Central memory CD8-positive, alpha-beta T cell (primary cell): ENCODE results near the gene ITPK1.

Source experiments
- ATAC-seq: fragments of 150-1000 bp; cut with Tn5 transposase; replicated peaks from 2 replicates; pipeline ENCODE4 v1.10.0; 2022; ENCODE audit warnings: mild to moderate bottlenecking, moderate FRiP score, moderate number of reproducible peaks; ENCODE audit not compliant: poor library complexity, severe bottlenecking; ENCODE audit errors: extremely low read depth
- DNase-seq, 2 donors: peaks; one replicate each; pipeline ENCODE4 v3.0.0; 2021; ENCODE audit warnings: low spot score in 2 of 2
- H3K27ac Mint-ChIP-seq: one replicate; pipeline ENCODE4 v1.8.0; 2022; ENCODE audit warnings: low read depth, mild to moderate bottlenecking, moderate library complexity, mixed read lengths
- H3K27me3 Mint-ChIP-seq: one replicate; pipeline ENCODE4 v1.8.0; 2022; ENCODE audit warnings: mixed read lengths
- H3K36me3 Mint-ChIP-seq: one replicate; pipeline ENCODE4 v1.8.0; 2022; ENCODE audit warnings: mild to moderate bottlenecking, moderate library complexity, mixed read lengths; ENCODE audit not compliant: insufficient read depth
- H3K4me1 Mint-ChIP-seq: one replicate; pipeline ENCODE4 v1.8.0; 2022; ENCODE audit warnings: mixed read lengths
- H3K4me3 Mint-ChIP-seq: one replicate; pipeline ENCODE4 v1.8.0; 2022; ENCODE audit warnings: mild to moderate bottlenecking, moderate library complexity, mixed read lengths
- H3K9me3 Mint-ChIP-seq: one replicate; pipeline ENCODE4 v1.8.0; 2022; ENCODE audit warnings: mixed read lengths

Gene ITPK1

DNA sequence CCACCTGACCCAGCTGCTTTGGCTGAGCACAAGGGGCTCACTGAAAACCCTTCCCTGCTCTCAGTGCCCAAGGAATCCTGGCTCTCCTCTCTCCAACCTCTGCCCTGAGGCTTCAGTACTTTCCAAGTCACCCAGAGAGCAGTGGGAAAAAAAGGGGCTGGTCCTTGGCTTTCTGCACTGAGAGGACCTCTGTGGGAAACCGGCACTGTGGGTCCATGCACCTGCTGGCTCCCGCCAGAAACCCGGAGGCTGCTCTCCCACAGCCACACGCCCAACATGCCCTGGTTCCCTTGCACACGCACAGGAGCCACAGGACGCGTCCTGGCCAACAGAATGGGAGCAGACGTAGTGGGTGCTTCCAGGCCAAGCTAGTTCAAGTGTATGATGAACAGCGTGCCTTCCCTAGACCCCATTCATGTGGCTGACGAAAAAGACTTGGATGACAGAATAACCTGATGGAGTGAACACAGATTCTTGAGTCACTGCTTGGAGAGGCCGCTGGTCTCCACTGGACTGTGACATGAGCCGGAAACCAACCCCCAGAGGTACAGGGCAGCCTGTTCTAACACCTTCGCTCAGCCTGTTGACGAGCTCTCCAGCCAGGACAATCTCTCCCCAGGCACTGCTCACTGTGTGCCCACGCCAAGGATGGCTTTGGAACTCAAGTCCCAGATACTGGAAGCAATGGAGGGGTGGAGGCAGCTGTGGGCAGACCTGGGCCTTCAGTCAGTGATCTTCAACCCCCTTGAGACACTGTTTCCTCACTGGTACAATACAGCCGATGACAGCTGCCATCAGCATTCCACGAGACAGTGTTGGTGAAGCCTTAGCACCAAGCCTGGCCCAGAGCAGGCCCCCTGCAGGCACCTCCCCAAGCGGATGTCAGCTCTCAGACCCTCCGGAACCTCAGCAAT lies 87.7 kb downstream of the ITPK1 start:
- Mint-ChIP-seq H3K36me3 (no peaks in the 10 kb centered on the region), H3K27me3 (no peaks in the 10 kb centered on the region), H3K27ac (no peak overlapping the region), H3K9me3 (no peaks in the 10 kb centered on the region), H3K4me3 (no peak overlapping the region), H3K4me1 (peaks cover 36% of the 10 kb centered on the region)
- ATAC-seq, result no peak
- DNase-seq, result no peak

DNA sequence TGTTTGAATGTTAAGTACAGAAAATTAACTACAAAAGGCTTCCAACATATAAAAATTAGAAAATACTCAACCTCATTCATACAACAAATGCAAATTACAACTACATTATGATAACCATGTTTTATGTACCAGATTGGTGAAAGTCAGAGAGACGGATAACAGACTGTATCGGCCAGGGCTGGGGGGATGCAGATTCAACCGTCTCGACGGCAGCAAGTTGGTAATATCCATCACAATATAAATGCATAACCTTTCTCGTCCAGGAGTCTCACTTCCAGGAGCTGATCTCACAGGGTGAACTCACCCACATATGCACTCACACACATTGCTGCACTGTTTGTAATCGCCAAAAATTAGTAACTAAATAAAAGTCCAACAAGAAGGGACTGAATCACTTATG lies 89.4 kb downstream of the ITPK1 start:
- H3K4me1 Mint-ChIP-seq, result peaks cover 47% of the 10 kb centered on the region
- H3K27me3 Mint-ChIP-seq, result no peaks in the 10 kb centered on the region
- no peak overlapping the region for H3K27ac Mint-ChIP-seq
- H3K36me3 Mint-ChIP-seq, result peaks cover 2% of the 10 kb centered on the region
- H3K4me3 Mint-ChIP-seq, result no peak overlapping the region
- H3K9me3 Mint-ChIP-seq, result no peaks in the 10 kb centered on the region
- no peak for DNase-seq
- no peak for ATAC-seq

DNA sequence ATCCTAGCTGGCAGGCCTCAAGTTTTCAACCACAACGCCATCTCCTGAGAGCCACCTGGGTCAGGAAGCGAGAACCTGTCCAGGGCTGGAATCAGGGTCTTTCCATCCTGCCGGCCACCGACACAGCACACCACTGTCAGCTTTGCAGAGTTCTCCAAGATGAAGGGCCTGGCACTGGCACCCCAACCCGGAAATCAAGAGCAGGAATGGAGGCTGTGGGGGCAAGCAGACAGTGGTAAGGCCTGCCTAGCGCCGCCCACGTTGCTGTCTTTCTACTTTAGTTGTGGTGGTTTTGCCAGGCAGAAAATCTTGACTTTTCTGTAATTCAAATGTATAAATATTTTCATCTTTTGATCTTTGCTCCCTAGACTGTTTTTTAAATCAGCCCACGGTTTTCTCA lies 90.7 kb downstream of the ITPK1 start:
- Mint-ChIP-seq H3K4me3 (no peak overlapping the region), H3K9me3 (no peaks in the 10 kb centered on the region), H3K27ac (peak overlapping the region; percentile 7), H3K4me1 (peaks cover 43% of the 10 kb centered on the region), H3K27me3 (no peaks in the 10 kb centered on the region), H3K36me3 (peaks cover 2% of the 10 kb centered on the region)
- DNase-seq (no peak), ATAC-seq (no peak)

DNA sequence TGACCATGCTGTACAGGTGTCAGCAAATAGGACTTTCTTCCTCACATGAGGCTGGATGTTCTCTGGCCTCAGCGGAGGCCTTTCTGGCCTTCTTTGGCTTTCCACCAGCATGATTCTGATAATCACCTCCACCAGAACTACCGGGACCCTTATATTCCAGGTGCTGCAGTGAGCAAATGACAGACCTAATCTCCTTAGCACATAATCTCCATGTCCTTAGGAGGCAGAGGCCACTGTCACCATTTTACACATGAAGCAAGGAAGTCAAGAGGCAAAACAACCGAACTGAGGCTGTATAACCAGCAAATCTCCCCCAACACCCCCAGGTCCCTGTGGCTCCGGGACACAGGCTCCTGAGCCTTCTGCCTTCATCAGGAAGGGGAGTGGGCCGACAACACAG lies 91.2 kb downstream of the ITPK1 start:
- Mint-ChIP-seq H3K4me1 (peaks cover 42% of the 10 kb centered on the region), H3K36me3 (peaks cover 2% of the 10 kb centered on the region), H3K4me3 (no peak overlapping the region), H3K27me3 (no peaks in the 10 kb centered on the region), H3K27ac (no peak overlapping the region), H3K9me3 (no peaks in the 10 kb centered on the region)
- no peak for ATAC-seq
- DNase-seq, result no peak

DNA sequence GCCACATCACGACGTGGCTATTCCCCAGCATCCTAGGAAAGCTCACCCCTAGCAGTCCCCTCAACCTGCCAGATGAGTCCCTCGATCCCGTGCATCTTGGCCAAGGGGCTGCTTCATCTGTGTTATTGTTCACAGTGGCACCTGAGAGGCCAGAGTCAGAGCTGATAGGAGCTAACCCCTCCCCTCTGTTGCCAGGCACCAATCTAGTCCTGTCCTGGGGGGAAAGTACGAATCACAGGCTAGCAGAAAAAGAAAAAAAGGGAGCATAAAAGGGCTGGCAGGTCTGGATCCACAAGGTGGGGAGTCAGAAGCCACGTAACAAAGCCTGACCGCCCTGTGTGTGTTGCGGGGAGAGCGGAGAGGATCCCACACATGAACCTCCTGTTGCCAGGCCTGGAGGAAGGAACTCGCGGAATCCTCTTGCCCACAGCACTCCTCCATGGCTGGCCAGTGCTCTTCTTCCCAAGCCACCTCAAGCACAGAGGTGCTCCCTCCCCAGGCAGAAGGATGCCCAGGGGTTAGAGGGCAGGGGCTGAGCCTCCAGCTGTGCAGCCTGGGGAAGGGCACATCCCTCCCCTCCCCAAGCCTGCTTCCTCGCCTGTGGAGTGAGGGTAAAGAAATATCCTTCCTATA lies 91.8 kb downstream of the ITPK1 start:
- Mint-ChIP-seq H3K27ac (peak overlapping the region; percentile 36), H3K36me3 (peaks cover 2% of the 10 kb centered on the region), H3K4me1 (peaks cover 42% of the 10 kb centered on the region), H3K4me3 (no peak overlapping the region), H3K9me3 (no peaks in the 10 kb centered on the region), H3K27me3 (no peaks in the 10 kb centered on the region)
- DNase-seq (no peak), ATAC-seq (no peak)

DNA sequence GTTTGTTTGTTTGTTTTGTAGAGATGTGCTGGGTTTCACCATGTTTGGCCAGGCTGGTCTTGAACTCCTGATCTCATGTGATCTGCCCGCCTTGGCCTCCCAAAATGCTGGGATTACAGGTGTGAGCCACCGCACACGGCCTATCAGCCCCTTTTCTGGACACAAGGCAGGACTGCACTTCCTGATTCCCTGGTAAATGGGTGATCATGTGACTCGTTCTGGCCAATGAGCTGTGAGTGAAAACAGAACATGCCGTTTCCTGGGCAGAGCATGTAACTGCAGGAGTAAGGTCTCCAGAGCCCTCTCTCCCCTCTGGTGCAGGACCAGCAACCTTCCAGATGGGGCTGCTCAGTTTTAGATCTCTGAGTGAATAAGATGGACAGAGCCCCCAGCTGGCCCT lies 92.7 kb downstream of the ITPK1 start:
- no peaks in the 10 kb centered on the region for H3K9me3 Mint-ChIP-seq
- H3K36me3 Mint-ChIP-seq, result peaks cover 2% of the 10 kb centered on the region
- H3K27ac Mint-ChIP-seq, result peak overlapping the region; percentile 81
- no peak overlapping the region for H3K4me3 Mint-ChIP-seq
- ATAC-seq, result no peak
- no peaks in the 10 kb centered on the region for H3K27me3 Mint-ChIP-seq
- H3K4me1 Mint-ChIP-seq, result peaks cover 45% of the 10 kb centered on the region
- DNase-seq, result no peak

DNA sequence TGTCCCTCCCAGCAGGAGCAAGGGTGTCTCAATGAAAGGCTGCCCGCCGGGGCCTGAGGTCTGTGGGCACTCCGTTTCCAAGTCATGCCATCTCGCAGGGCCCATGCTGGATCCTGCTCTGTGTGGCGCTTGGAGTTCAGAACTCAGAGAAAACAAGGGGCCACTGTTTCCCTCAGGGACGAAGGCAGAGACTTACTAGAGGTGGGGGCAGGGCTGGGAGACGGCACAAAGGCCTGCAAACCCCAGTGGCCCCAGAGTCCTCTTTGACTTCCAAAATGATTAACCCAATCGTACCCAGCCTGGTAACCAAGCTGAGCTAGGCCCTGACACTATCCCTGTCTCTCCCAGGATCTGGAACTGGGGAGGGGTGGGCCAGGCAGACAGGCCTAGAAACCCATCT lies 95.8 kb downstream of the ITPK1 start:
- Mint-ChIP-seq H3K9me3 (no peaks in the 10 kb centered on the region), H3K4me3 (no peak overlapping the region), H3K4me1 (peaks cover 54% of the 10 kb centered on the region), H3K36me3 (peaks cover 4% of the 10 kb centered on the region), H3K27ac (no peak overlapping the region), H3K27me3 (no peaks in the 10 kb centered on the region)
- no peak for DNase-seq
- no peak for ATAC-seq

DNA sequence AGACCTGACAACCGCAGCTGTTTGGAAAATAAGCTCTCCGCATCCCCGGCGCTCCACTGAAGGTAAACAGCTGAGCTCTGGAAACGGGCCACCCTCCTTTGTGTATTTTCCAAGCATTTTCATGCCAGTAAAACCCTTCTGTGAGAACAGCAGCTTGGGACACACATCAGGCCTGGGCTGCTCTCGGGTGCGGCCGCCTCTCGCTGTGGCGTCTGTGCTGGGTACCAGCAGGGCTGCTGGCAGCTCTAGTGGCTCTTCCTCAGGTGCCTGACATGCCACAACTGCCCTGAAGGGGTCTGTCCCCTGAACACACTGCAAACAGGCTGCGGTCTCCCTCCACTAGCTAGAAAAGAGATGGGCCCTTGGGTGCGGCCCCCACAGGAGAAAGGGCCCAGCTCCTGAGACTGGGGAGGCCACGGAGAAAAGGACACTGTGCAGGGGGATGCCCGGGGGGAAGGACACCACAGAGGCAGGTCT lies 96.3 kb downstream of the ITPK1 start:
- peaks cover 57% of the 10 kb centered on the region for H3K4me1 Mint-ChIP-seq
- no peaks in the 10 kb centered on the region for H3K9me3 Mint-ChIP-seq
- ATAC-seq (no peak), DNase-seq (no peak)
- no peak overlapping the region for H3K4me3 Mint-ChIP-seq
- H3K36me3 Mint-ChIP-seq, result peaks cover 6% of the 10 kb centered on the region
- H3K27ac Mint-ChIP-seq, result no peak overlapping the region
- no peaks in the 10 kb centered on the region for H3K27me3 Mint-ChIP-seq

DNA sequence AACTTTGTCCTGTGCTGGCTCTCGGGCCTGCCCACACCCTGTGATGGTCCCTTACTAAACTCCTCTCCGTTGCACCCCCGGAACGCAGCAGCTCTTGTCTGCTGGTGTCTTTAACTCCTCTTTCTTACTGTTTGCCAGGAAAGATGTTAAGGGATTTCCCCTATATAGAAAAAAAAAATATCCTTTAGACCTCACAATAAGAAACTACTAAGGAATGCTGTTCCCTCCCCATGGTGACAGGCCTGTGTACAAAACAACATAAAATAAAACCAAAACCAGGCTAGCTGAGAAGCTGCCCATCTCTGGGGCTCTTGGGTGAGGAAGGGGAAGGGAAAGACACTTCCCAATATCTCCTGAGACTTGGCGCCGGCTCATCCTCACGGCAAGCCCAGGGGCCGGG lies 97.4 kb downstream of the ITPK1 start:
- Mint-ChIP-seq H3K27ac (peak overlapping the region; percentile 50), H3K27me3 (no peaks in the 10 kb centered on the region), H3K4me1 (peaks cover 58% of the 10 kb centered on the region), H3K36me3 (peaks cover 9% of the 10 kb centered on the region), H3K4me3 (no peak overlapping the region), H3K9me3 (no peaks in the 10 kb centered on the region)
- ATAC-seq (no peak), DNase-seq (no peak)

DNA sequence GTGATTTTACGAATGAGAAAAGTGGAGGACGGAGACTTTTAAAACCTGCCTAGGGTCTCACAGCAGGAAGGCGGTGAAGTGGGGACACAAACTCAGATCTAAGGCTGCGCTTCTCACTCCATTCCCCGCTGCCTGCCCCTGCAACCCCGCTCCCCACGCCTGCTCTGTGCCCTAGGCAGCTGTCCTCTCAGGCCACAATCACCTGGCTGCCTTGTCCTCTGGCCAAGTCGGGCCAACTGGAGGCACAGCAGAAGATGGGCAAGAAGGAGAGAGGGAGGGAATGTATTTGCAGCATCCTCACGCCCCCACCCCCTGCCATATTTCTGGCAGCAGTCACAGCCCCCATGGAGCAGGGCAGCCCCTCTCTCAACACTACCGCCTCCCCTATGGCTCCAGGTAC lies 97.8 kb downstream of the ITPK1 start:
- Mint-ChIP-seq H3K27ac (peak overlapping the region; percentile 50), H3K36me3 (peaks cover 9% of the 10 kb centered on the region), H3K9me3 (no peaks in the 10 kb centered on the region), H3K4me1 (peaks cover 56% of the 10 kb centered on the region), H3K4me3 (no peak overlapping the region), H3K27me3 (no peaks in the 10 kb centered on the region)
- no peak for ATAC-seq
- DNase-seq, result no peak

DNA sequence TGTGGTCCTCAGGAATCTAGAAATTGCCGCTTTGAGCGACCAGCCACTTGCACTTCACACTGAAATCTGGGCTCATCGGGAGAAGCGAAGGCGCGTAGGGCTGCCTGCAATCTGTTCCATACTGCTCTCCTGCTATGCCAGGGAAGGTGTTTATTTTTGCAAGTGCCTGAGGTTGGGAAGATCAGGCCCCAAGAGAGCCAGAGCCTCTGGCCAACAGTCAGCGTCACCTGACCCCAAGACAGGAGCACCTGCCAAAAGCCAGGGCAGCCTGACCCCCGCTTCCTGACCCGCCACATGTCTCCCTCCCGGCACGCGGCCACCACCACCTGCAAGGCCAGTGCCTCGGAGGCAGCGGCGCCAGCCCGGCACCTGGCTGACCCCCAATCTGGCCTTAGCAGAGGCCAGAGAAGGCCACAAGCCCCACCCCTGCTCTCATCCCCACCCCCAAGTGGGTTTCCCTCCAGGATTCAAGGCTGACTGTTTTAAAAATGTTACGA lies 98.4 kb downstream of the ITPK1 start:
- peaks cover 51% of the 10 kb centered on the region for H3K4me1 Mint-ChIP-seq
- no peak for ATAC-seq
- peaks cover 7% of the 10 kb centered on the region for H3K36me3 Mint-ChIP-seq
- H3K4me3 Mint-ChIP-seq, result no peak overlapping the region
- no peak overlapping the region for H3K27ac Mint-ChIP-seq
- no peaks in the 10 kb centered on the region for H3K9me3 Mint-ChIP-seq
- H3K27me3 Mint-ChIP-seq, result no peaks in the 10 kb centered on the region
- no peak for DNase-seq

DNA sequence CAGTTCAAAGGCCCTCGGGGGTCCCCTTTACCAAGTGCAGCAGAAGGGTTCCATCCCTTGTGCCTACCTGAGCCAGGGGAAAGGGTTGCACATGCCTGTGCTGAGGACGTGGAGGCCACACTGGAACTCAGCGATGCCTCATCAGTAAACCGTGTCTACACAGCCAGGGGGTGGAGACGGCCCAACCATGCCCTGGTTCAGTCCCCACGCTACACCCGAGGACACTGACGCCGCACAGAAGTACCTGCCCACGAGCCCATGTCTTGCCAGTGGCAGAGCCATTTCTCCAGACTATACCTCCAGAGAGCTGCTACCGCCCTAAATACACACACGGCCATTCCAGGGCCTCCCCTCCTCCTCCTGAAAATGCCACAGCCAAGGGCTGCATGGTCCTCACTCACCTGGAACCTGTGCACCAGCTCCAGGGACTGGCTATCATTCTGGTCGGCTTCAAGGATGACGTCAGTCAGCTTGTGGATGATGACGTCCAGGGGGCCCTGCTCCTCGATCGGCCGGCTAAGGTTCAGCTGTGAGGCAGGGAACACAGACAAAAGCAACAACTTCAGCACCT lies 99.4 kb downstream of the ITPK1 start:
- DNase-seq, result no peak
- Mint-ChIP-seq H3K27ac (no peak overlapping the region), H3K27me3 (no peaks in the 10 kb centered on the region), H3K36me3 (peaks cover 7% of the 10 kb centered on the region), H3K9me3 (no peaks in the 10 kb centered on the region), H3K4me3 (no peak overlapping the region), H3K4me1 (peaks cover 48% of the 10 kb centered on the region)
- ATAC-seq, result no peak
